ENCODE results near the gene EPS15. TPM values are rescaled to one million over a fixed set of nuclear protein-coding genes. Genes with fewer than 3 reads are reported as not detected.
"Not testable (repeated sequence)": the region's sequence is repeated elsewhere in the genome, so short reads cannot be mapped to it uniquely, and the experiment has no call there.

EPS15 gene
- total and polyA plus RNA-seq, 9 of the 15 experiments (the other 6 are each of a cell fraction or from before 2014, with no cell fraction given) = 23.1 to 69.0 (median 41.7) TPM

- TF ChIP-seq ZNF592 (IDR thresholded peaks at IDR 0.05) (no peak), ZNF197 (CRISPR knock-in tag; IDR thresholded peaks at IDR 0.05; ENCODE audit: low read depth) (no peak), C11orf30 (IDR thresholded peaks at IDR 0.05; ENCODE audit: low read depth) (peak; percentile 68)
These were observed 104.3 kb downstream of the EPS15 start (continued) for GRCh38 chr1:51414811-51415210.

- in situ Hi-C loops (cut with MboI); BruUV-seq (replicated peaks): not testable (repeated sequence)
These were observed 107.2 kb downstream of the EPS15 start for GRCh38 chr1:51411820-51412219.

More at GRCh38 chr1:51411820-51412219, 107.2 kb downstream of the EPS15 start:
- peak; percentile 81 for TF ChIP-seq ZNF146 (CRISPR knock-in tag; IDR thresholded peaks at IDR 0.05; ENCODE audit: unreplicated experiment)
- H3K4me1 ChIP-seq (replicated peaks in 1 of 2; ENCODE audit: control insufficient read depth in 2 of 2, insufficient read depth in 2 of 2, low read length in 2 of 2); H4K20me1 ChIP-seq (replicated peaks; ENCODE audit: control insufficient read depth, insufficient read depth, low read length); H3K27me3 ChIP-seq (ENCODE audit: control insufficient read depth in 2 of 2, insufficient read depth in 2 of 2, low read length in 2 of 2); H3K79me2 ChIP-seq (ENCODE audit: control insufficient read depth, insufficient read depth, low read length); FAIRE-seq; intact Hi-C loops (cut with micrococcal nuclease); H3K4me3 ChIP-seq; ATAC-seq; H3K9me1 ChIP-seq (ENCODE audit: control insufficient read depth, insufficient read depth, low read length); DNase-seq (ENCODE audit: extremely low read depth in 1 of 4, low spot score in 3 of 4); CTCF ChIA-PET (ENCODE audit: low intra/inter-chr PET ratio); H2AFZ ChIP-seq (ENCODE audit: low read depth, low read length); H3K9me3 ChIP-seq (replicated peaks; ENCODE audit: control insufficient read depth, insufficient read depth, low read depth, low read length); H3K27ac ChIP-seq (ENCODE audit: extremely low read depth, low read depth, low read length); H3K4me2 ChIP-seq (ENCODE audit: insufficient read depth, low read length); H3K9ac ChIP-seq (ENCODE audit: insufficient read depth in 1 of 2, low read depth in 2 of 2, low read length in 2 of 2): not testable (repeated sequence)
- POLR2A ChIA-PET = interaction anchor here (0.9 kb wide), 1 partner anchor 14 kb away, joined by 3 read pairs; no protein-coding TSS in a partner anchor
- 84% methylated on average over 4 of the region's 5 CpGs for WGBS (ENCODE audit: insufficient coverage, low coverage, missing lambda C conversion rate)
- H3K36me3 ChIP-seq (ENCODE audit: control insufficient read depth, insufficient read depth, low read length) = peaks cover 23% of the 10 kb centered on the region

Data from K562 (cell line).